ENCODE measurements around the gene PRIMA1.
"Not testable (repeated sequence)": the region's sequence is repeated elsewhere in the genome, so short reads cannot be mapped to it uniquely, and the experiment has no call there.

The PRIMA1 gene

GRCh38 chr14:93809491-93810420 lies 21.5 kb upstream of the PRIMA1 start:
- H3K36me3 Mint-ChIP-seq; H3K9me3 Mint-ChIP-seq; H3K4me1 Mint-ChIP-seq; ATAC-seq (ENCODE audit: low read depth); H3K4me3 Mint-ChIP-seq; DNase-seq (ENCODE audit: low spot score in 2 of 2); H3K27ac Mint-ChIP-seq; H3K27me3 Mint-ChIP-seq: not testable (repeated sequence)

GRCh38 chr14:93804654-93805053 lies 16.4 kb upstream of the PRIMA1 start:
- Mint-ChIP-seq H3K4me1 (peaks cover 7% of the 10 kb centered on the region), H3K9me3 (peaks cover 1% of the 10 kb centered on the region), H3K27me3 (peaks cover 5% of the 10 kb centered on the region), H3K4me3 (no peak overlapping the region), H3K36me3 (no peaks in the 10 kb centered on the region), H3K27ac (no peak overlapping the region)
- ATAC-seq (ENCODE audit: low read depth) (no peak), DNase-seq (ENCODE audit: low spot score in 2 of 2) (no peak)

- ATAC-seq (ENCODE audit: low read depth): no peak
- H3K9me3 Mint-ChIP-seq: peaks cover 1% of the 10 kb centered on the region
- H3K27me3 Mint-ChIP-seq: peaks cover 7% of the 10 kb centered on the region
- peaks cover 5% of the 10 kb centered on the region for H3K4me1 Mint-ChIP-seq
- no peak for DNase-seq (ENCODE audit: low spot score in 2 of 2)
- H3K27ac Mint-ChIP-seq: no peak overlapping the region
- H3K4me3 Mint-ChIP-seq: no peak overlapping the region
- H3K36me3 Mint-ChIP-seq: no peaks in the 10 kb centered on the region
Observed at GRCh38 chr14:93803408-93804318, 15.4 kb upstream of the PRIMA1 start.

GRCh38 chr14:93799989-93800921 lies 12.0 kb upstream of the PRIMA1 start:
- Mint-ChIP-seq H3K27ac (no peak overlapping the region), H3K4me3 (no peak overlapping the region), H3K9me3 (no peaks in the 10 kb centered on the region), H3K36me3 (no peaks in the 10 kb centered on the region), H3K27me3 (peaks cover 11% of the 10 kb centered on the region), H3K4me1 (no peaks in the 10 kb centered on the region)
- DNase-seq (ENCODE audit: low spot score in 2 of 2) (no peak), ATAC-seq (ENCODE audit: low read depth) (no peak)

GRCh38 chr14:93799617-93799988 lies 11.3 kb upstream of the PRIMA1 start:
- Mint-ChIP-seq H3K27me3 (peaks cover 11% of the 10 kb centered on the region), H3K4me1 (no peaks in the 10 kb centered on the region), H3K27ac (no peak overlapping the region), H3K9me3 (no peaks in the 10 kb centered on the region), H3K36me3 (no peaks in the 10 kb centered on the region), H3K4me3 (no peak overlapping the region)
- ATAC-seq (ENCODE audit: low read depth) (no peak), DNase-seq (ENCODE audit: low spot score in 2 of 2) (no peak)

GRCh38 chr14:93797536-93797935 lies 9.3 kb upstream of the PRIMA1 start:
- ATAC-seq (ENCODE audit: low read depth): no peak
- H3K27me3 Mint-ChIP-seq: peaks cover 16% of the 10 kb centered on the region

GRCh38 chr14:93797071-93797470 lies 8.8 kb upstream of the PRIMA1 start:
- Mint-ChIP-seq H3K4me1 (no peaks in the 10 kb centered on the region), H3K27me3 (peaks cover 16% of the 10 kb centered on the region)

More at GRCh38 chr14:93797536-93797935, 9.3 kb upstream of the PRIMA1 start:
- no peaks in the 10 kb centered on the region for H3K4me1 Mint-ChIP-seq
- H3K9me3 Mint-ChIP-seq: no peaks in the 10 kb centered on the region
- H3K4me3 Mint-ChIP-seq: no peak overlapping the region
- H3K36me3 Mint-ChIP-seq: no peaks in the 10 kb centered on the region
- DNase-seq (ENCODE audit: low spot score in 2 of 2): no peak
- no peak overlapping the region for H3K27ac Mint-ChIP-seq

GRCh38 chr14:93794756-93795155 lies 6.5 kb upstream of the PRIMA1 start:
- Mint-ChIP-seq H3K27me3 (peaks cover 21% of the 10 kb centered on the region), H3K27ac (no peak overlapping the region), H3K9me3 (no peaks in the 10 kb centered on the region), H3K4me3 (no peak overlapping the region), H3K4me1 (no peaks in the 10 kb centered on the region), H3K36me3 (no peaks in the 10 kb centered on the region)
- ATAC-seq (ENCODE audit: low read depth): no peak
- no peak for DNase-seq (ENCODE audit: low spot score in 2 of 2)

More at GRCh38 chr14:93797071-93797470, 8.8 kb upstream of the PRIMA1 start:
- Mint-ChIP-seq H3K9me3 (no peaks in the 10 kb centered on the region), H3K4me3 (no peak overlapping the region), H3K36me3 (no peaks in the 10 kb centered on the region), H3K27ac (no peak overlapping the region)
- no peak for DNase-seq (ENCODE audit: low spot score in 2 of 2)
- no peak for ATAC-seq (ENCODE audit: low read depth)

- no peak for ATAC-seq (ENCODE audit: low read depth)
- no peak for DNase-seq (ENCODE audit: low spot score in 2 of 2)
- Mint-ChIP-seq H3K36me3 (no peaks in the 10 kb centered on the region), H3K27me3 (peaks cover 25% of the 10 kb centered on the region), H3K4me3 (no peak overlapping the region), H3K27ac (no peak overlapping the region), H3K4me1 (peaks cover 4% of the 10 kb centered on the region), H3K9me3 (no peaks in the 10 kb centered on the region)
Observed at GRCh38 chr14:93793555-93794324, 5.5 kb upstream of the PRIMA1 start.

- H3K27ac Mint-ChIP-seq: no peak overlapping the region
- H3K4me3 Mint-ChIP-seq: no peak overlapping the region
- H3K9me3 Mint-ChIP-seq: no peaks in the 10 kb centered on the region
- ATAC-seq (ENCODE audit: low read depth): no peak
- peaks cover 8% of the 10 kb centered on the region for H3K4me1 Mint-ChIP-seq
- H3K27me3 Mint-ChIP-seq: peaks cover 27% of the 10 kb centered on the region
- no peaks in the 10 kb centered on the region for H3K36me3 Mint-ChIP-seq
- no peak for DNase-seq (ENCODE audit: low spot score in 2 of 2)
Observed at GRCh38 chr14:93792391-93792790, 4.1 kb upstream of the PRIMA1 start.

GRCh38 chr14:93790966-93791365 lies 2.7 kb upstream of the PRIMA1 start:
- Mint-ChIP-seq H3K9me3 (no peaks in the 10 kb centered on the region), H3K27me3 (peaks cover 26% of the 10 kb centered on the region), H3K27ac (no peak overlapping the region), H3K4me1 (peaks cover 8% of the 10 kb centered on the region), H3K4me3 (no peak overlapping the region), H3K36me3 (no peaks in the 10 kb centered on the region)
- DNase-seq (ENCODE audit: low spot score in 2 of 2) (no peak), ATAC-seq (ENCODE audit: low read depth) (no peak)

GRCh38 chr14:93789228-93790130 lies 1.2 kb upstream of the PRIMA1 start:
- ATAC-seq (ENCODE audit: low read depth) (no peak), DNase-seq (ENCODE audit: low spot score in 2 of 2) (no peak)
- Mint-ChIP-seq H3K36me3 (no peaks in the 10 kb centered on the region), H3K4me1 (peaks cover 8% of the 10 kb centered on the region), H3K9me3 (no peaks in the 10 kb centered on the region), H3K27ac (no peak overlapping the region), H3K27me3 (peaks cover 30% of the 10 kb centered on the region), H3K4me3 (no peak overlapping the region)
